K562 (cell line): ENCODE data around the gene CFP. TPM values are rescaled to one million over a fixed set of nuclear protein-coding genes. Genes with fewer than 3 reads are reported as not detected.

Experiments used
- ARNT ChIP-seq, 2 experiments: fragments of 450-650 bp; IDR thresholded peaks; 2 replicates each; pipeline ENCODE4 v1.6.1; 2016; ENCODE audit warnings: mild to moderate bottlenecking in 1 of 2
- GTF2F1 ChIP-seq: IDR thresholded peaks from 2 replicates; pipeline ENCODE4 v1.6.1; 2011; ENCODE audit warnings: low read depth, low read length, improper control_type of control experiment
- MEIS2 ChIP-seq: fragments of 450-650 bp; IDR thresholded peaks from 2 replicates; pipeline ENCODE4 v1.6.1; 2014; ENCODE audit warnings: mild to moderate bottlenecking; ENCODE audit not compliant: partially characterized antibody
- NCOA6 ChIP-seq: fragments of 450-650 bp; IDR thresholded peaks from 2 replicates; pipeline ENCODE4 v1.6.1; 2017; ENCODE audit warnings: mild to moderate bottlenecking
- NEUROD1 ChIP-seq: fragments of 150-350 bp; IDR thresholded peaks from 2 replicates; pipeline ENCODE4 v1.6.1; 2014; ENCODE audit warnings: borderline replicate concordance, low read length, low read depth; ENCODE audit not compliant: partially characterized antibody
- RBM39 ChIP-seq: fragments of 200-400 bp; formaldehyde crosslinking; optimal IDR thresholded peaks from 2 replicates; pipeline ENCODE3; 2018; ENCODE audit warnings: low read depth, low read length
- SMAD2 ChIP-seq: fragments of 150-350 bp; IDR thresholded peaks from 2 replicates; pipeline ENCODE4 v1.6.1; 2014; ENCODE audit warnings: low read depth, mild to moderate bottlenecking, low read length
- ZBTB1 ChIP-seq: sonication (generic); formaldehyde crosslinking; IDR thresholded peaks from 2 replicates; pipeline ENCODE4 v1.8.1; 2023; ENCODE audit warnings: missing genetic modification reagents, low read depth, mild to moderate bottlenecking, borderline replicate concordance
- ZNF197 ChIP-seq: fragments of 200-800 bp; sonication (Bioruptor generic); IDR thresholded peaks from 2 replicates; pipeline ENCODE4 v1.6.1; 2016; ENCODE audit warnings: low read depth, missing genetic modification characterization, missing compliant biosample characterization
- ZNF589 ChIP-seq: fragments of 200-800 bp; sonication (Bioruptor generic); IDR thresholded peaks from 2 replicates; pipeline ENCODE4 v1.6.1; 2016; ENCODE audit warnings: low read depth, missing genetic modification characterization, missing compliant biosample characterization
- polyA plus RNA-seq, 8 experiments: library from polyadenylated mRNA; depleted of rRNA in 4 of 8; stranded (reverse) in 5 of 8; unstranded in 3 of 8; fragments of >200 nt; fragmentation: Nextera tagmentation in 2 of 8; fragmentation: Illumina TruSeq in 1 of 8; extraction: Ambion mirVana in 2 of 8; extraction: Trizol in 1 of 8; gene quantifications; 2 replicates each; pipeline versions ENCODE4 v1.2.1 to v1.2.3, GENCODE V29; 2011 to 2014; ENCODE audit warnings: inconsistent platforms in 1 of 8, missing spikeins in 1 of 8
- total RNA-seq, 7 experiments: library from RNA; depleted of rRNA in 6 of 7; stranded (reverse); fragments of >200 nt in 6 of 7; fragmentation: Illumina TruSeq in 2 of 7; extraction: Trizol in 2 of 7; gene quantifications; 2 replicates each; pipeline versions ENCODE4 v1.2.1 to v1.2.3, GENCODE V29; 2011 to 2021; ENCODE audit warnings: low replicate concordance in 1 of 7
- TF ChIP-seq, protein P1 (sequence below): fragments of 250-450 bp; sonication (Bioruptor Pico); IDR thresholded peaks from 2 replicates; pipeline ENCODE4 v1.8.0; 2021; ENCODE audit warnings: borderline replicate concordance, mild to moderate bottlenecking, moderate library complexity; ENCODE audit not compliant: poor library complexity, severe bottlenecking
- TF ChIP-seq, protein P2 (sequence below): fragments of 450-650 bp; IDR thresholded peaks from 2 replicates; pipeline ENCODE4 v1.7.1; 2018; ENCODE audit warnings: mild to moderate bottlenecking, low read depth; ENCODE audit not compliant: partially characterized antibody
- TF ChIP-seq, protein P3 (sequence below): fragments of 450-650 bp; IDR thresholded peaks from 2 replicates; pipeline ENCODE4 v1.6.1; 2018; ENCODE audit not compliant: partially characterized antibody
- TF ChIP-seq, protein P4 (sequence below): fragments of 150-350 bp; IDR thresholded peaks from 2 replicates; pipeline ENCODE4 v1.6.1; 2014; ENCODE audit warnings: low read depth, mild to moderate bottlenecking, low read length, borderline replicate concordance
- TF ChIP-seq, protein P5 (sequence below): sonication (generic); formaldehyde crosslinking; IDR thresholded peaks from 2 replicates; pipeline ENCODE4 v1.8.0; 2022; ENCODE audit warnings: mild to moderate bottlenecking, low read depth, missing genetic modification reagents

Gene CFP
- total and polyA plus RNA-seq, 9 of the 15 experiments (the other 6 are each of a cell fraction or from before 2014, with no cell fraction given) = 0.18 to 2.0 (median 0.55) TPM

DNA sequence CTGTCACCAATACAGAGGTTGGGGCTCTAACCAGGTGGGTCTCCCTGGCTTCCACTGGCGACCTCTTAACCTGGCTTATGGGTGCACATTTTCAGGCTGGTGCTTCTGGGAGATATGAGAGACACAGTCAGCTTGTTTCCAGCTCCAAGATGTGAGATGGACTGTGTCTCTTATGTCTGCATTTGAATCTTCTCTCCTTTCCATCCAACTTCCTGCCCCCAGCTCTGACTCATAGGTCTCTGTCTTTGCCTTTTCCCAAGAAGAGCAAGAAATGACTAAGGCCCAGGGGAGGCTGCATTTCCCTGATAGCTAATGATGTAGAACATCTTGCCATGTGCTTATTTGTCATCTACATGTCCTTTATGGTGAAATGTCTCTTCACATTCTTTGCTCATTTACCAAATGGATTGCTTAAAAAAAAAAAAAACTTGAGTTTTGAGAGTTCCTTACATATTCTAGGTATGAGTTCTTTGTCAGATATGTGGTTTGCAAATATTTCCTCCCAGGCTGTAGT lies 32.5 kb upstream of the CFP start (continued):
- TF ChIP-seq RBM39 (no peak), ZBTB1 (CRISPR knock-in tag) (no peak), NCOA6 (no peak), GTF2F1 (no peak), ARNT (IDR thresholded peaks at IDR 0.05) (peak in 1 of 2 experiments; percentile 49; a peak in 1 of 4 replicates), SMAD2 (no peak), NEUROD1 (peak; percentile 51), MEIS2 (peak; percentile 67), ZNF197 (CRISPR knock-in tag) (no peak), ZNF589 (CRISPR knock-in tag) (peak; percentile 55; the same call in 1 of the 2 replicates)
- TF ChIP-seq, protein P1, sequence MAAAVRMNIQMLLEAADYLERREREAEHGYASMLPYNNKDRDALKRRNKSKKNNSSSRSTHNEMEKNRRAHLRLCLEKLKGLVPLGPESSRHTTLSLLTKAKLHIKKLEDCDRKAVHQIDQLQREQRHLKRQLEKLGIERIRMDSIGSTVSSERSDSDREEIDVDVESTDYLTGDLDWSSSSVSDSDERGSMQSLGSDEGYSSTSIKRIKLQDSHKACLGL (CRISPR knock-in tag) = no peak
- TF ChIP-seq, protein P2, sequence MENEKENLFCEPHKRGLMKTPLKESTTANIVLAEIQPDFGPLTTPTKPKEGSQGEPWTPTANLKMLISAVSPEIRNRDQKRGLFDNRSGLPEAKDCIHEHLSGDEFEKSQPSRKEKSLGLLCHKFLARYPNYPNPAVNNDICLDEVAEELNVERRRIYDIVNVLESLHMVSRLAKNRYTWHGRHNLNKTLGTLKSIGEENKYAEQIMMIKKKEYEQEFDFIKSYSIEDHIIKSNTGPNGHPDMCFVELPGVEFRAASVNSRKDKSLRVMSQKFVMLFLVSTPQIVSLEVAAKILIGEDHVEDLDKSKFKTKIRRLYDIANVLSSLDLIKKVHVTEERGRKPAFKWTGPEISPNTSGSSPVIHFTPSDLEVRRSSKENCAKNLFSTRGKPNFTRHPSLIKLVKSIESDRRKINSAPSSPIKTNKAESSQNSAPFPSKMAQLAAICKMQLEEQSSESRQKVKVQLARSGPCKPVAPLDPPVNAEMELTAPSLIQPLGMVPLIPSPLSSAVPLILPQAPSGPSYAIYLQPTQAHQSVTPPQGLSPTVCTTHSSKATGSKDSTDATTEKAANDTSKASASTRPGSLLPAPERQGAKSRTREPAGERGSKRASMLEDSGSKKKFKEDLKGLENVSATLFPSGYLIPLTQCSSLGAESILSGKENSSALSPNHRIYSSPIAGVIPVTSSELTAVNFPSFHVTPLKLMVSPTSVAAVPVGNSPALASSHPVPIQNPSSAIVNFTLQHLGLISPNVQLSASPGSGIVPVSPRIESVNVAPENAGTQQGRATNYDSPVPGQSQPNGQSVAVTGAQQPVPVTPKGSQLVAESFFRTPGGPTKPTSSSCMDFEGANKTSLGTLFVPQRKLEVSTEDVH = no peak
- TF ChIP-seq, protein P3, sequence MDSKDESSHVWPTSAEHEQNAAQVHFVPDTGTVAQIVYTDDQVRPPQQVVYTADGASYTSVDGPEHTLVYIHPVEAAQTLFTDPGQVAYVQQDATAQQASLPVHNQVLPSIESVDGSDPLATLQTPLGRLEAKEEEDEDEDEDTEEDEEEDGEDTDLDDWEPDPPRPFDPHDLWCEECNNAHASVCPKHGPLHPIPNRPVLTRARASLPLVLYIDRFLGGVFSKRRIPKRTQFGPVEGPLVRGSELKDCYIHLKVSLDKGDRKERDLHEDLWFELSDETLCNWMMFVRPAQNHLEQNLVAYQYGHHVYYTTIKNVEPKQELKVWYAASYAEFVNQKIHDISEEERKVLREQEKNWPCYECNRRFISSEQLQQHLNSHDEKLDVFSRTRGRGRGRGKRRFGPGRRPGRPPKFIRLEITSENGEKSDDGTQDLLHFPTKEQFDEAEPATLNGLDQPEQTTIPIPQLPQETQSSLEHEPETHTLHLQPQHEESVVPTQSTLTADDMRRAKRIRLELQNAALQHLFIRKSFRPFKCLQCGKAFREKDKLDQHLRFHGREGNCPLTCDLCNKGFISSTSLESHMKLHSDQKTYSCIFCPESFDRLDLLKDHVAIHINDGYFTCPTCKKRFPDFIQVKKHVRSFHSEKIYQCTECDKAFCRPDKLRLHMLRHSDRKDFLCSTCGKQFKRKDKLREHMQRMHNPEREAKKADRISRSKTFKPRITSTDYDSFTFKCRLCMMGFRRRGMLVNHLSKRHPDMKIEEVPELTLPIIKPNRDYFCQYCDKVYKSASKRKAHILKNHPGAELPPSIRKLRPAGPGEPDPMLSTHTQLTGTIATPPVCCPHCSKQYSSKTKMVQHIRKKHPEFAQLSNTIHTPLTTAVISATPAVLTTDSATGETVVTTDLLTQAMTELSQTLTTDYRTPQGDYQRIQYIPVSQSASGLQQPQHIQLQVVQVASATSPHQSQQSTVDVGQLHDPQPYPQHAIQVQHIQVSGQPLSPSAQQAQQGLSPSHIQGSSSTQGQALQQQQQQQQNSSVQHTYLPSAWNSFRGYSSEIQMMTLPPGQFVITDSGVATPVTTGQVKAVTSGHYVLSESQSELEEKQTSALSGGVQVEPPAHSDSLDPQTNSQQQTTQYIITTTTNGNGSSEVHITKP = peak; percentile 29
- TF ChIP-seq, protein P4, sequence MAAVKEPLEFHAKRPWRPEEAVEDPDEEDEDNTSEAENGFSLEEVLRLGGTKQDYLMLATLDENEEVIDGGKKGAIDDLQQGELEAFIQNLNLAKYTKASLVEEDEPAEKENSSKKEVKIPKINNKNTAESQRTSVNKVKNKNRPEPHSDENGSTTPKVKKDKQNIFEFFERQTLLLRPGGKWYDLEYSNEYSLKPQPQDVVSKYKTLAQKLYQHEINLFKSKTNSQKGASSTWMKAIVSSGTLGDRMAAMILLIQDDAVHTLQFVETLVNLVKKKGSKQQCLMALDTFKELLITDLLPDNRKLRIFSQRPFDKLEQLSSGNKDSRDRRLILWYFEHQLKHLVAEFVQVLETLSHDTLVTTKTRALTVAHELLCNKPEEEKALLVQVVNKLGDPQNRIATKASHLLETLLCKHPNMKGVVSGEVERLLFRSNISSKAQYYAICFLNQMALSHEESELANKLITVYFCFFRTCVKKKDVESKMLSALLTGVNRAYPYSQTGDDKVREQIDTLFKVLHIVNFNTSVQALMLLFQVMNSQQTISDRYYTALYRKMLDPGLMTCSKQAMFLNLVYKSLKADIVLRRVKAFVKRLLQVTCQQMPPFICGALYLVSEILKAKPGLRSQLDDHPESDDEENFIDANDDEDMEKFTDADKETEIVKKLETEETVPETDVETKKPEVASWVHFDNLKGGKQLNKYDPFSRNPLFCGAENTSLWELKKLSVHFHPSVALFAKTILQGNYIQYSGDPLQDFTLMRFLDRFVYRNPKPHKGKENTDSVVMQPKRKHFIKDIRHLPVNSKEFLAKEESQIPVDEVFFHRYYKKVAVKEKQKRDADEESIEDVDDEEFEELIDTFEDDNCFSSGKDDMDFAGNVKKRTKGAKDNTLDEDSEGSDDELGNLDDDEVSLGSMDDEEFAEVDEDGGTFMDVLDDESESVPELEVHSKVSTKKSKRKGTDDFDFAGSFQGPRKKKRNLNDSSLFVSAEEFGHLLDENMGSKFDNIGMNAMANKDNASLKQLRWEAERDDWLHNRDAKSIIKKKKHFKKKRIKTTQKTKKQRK = no peak
- TF ChIP-seq, protein P5, sequence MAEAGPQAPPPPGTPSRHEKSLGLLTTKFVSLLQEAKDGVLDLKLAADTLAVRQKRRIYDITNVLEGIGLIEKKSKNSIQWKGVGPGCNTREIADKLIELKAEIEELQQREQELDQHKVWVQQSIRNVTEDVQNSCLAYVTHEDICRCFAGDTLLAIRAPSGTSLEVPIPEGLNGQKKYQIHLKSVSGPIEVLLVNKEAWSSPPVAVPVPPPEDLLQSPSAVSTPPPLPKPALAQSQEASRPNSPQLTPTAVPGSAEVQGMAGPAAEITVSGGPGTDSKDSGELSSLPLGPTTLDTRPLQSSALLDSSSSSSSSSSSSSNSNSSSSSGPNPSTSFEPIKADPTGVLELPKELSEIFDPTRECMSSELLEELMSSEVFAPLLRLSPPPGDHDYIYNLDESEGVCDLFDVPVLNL = no peak
